HUES48 (cell line): ENCODE measurements around the gene RPS21.
A peak's percentile ranks its signal among the peaks of the same experiment; 100 is the strongest.

Experiments
- H3K27ac ChIP-seq: one replicate; pipeline ENCODE4 v1.7.0; 2013; ENCODE audit warnings: low read depth, low read length, inconsistent platforms
- H3K27me3 ChIP-seq: 2 replicates; pipeline ENCODE4 v1.6.1; 2013; ENCODE audit warnings: mild to moderate bottlenecking, low read length; ENCODE audit not compliant: control insufficient read depth, insufficient read depth
- H3K36me3 ChIP-seq: 2 replicates; pipeline ENCODE4 v1.6.1; 2013; ENCODE audit warnings: low read length; ENCODE audit not compliant: control insufficient read depth, insufficient read depth
- H3K4me1 ChIP-seq: 2 replicates; pipeline ENCODE4 v1.6.1; 2013; ENCODE audit warnings: mild to moderate bottlenecking, low read length; ENCODE audit not compliant: control insufficient read depth, insufficient read depth
- H3K4me3 ChIP-seq: 2 replicates; pipeline ENCODE4 v1.5.1; 2013; ENCODE audit warnings: mild to moderate bottlenecking, low read depth, low read length
- H3K9ac ChIP-seq: 2 replicates; pipeline ENCODE4 v1.6.1; 2013; ENCODE audit warnings: mild to moderate bottlenecking, low read depth, low read length, moderate library complexity
- H3K9me3 ChIP-seq: 2 replicates; pipeline ENCODE4 v1.6.1; 2013; ENCODE audit warnings: low read length; ENCODE audit not compliant: control insufficient read depth, insufficient read depth

The RPS21 gene

DNA sequence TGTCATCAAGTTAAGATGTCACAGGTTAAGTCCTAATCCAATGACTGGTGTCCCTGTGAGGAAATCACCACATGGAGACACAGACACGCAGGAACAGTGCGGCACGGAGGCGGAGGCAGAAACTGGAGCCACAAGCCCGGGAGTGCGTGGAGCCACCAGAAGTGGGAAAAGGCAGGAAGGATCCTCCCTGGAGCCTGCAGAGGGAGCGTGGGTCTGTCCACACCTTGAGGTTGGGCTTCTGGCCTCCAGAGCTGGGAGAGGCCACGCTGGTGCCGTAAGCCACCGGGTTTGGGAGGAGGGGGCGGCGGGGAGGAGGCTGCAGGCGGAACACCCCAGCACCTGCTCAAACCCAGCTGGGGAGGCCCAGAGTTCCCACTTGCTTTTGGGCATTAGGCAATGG, 16.4 kb downstream of the RPS21 start:
- H3K4me3 ChIP-seq, result no peak overlapping the region
- no peak overlapping the region for H3K9ac ChIP-seq
- peaks cover 6% of the 10 kb centered on the region; the same call in 1 of the 2 replicates for H3K4me1 ChIP-seq
- H3K36me3 ChIP-seq, result peaks cover 6% of the 10 kb centered on the region; the same call in 1 of the 2 replicates
- H3K27ac ChIP-seq, result no peak overlapping the region
- peaks cover 6% of the 10 kb centered on the region; the same call in 1 of the 2 replicates for H3K27me3 ChIP-seq
- no peaks in the 10 kb centered on the region for H3K9me3 ChIP-seq

- peaks cover 6% of the 10 kb centered on the region; the same call in 1 of the 2 replicates for H3K36me3 ChIP-seq
- no peak overlapping the region for H3K27ac ChIP-seq
- H3K9ac ChIP-seq, result no peak overlapping the region
- peaks cover 6% of the 10 kb centered on the region; the same call in 1 of the 2 replicates for H3K27me3 ChIP-seq
- H3K9me3 ChIP-seq, result no peaks in the 10 kb centered on the region
- peaks cover 6% of the 10 kb centered on the region; the same call in 1 of the 2 replicates for H3K4me1 ChIP-seq
- H3K4me3 ChIP-seq, result no peak overlapping the region
These were observed 17.3 kb downstream of the RPS21 start for GRCh38 chr20:62404112-62404665.

- Histone ChIP-seq H3K9ac (no peak overlapping the region), H3K4me3 (no peak overlapping the region), H3K9me3 (no peaks in the 10 kb centered on the region), H3K27ac (no peak overlapping the region), H3K36me3 (peaks cover 6% of the 10 kb centered on the region; the same call in 1 of the 2 replicates), H3K4me1 (peaks cover 6% of the 10 kb centered on the region; the same call in 1 of the 2 replicates), H3K27me3 (peaks cover 6% of the 10 kb centered on the region; the same call in 1 of the 2 replicates)
These were observed 17.8 kb downstream of the RPS21 start for GRCh38 chr20:62404761-62405107.

- H3K36me3 ChIP-seq, result peaks cover 6% of the 10 kb centered on the region; the same call in 1 of the 2 replicates
- no peak overlapping the region for H3K27ac ChIP-seq
- no peak overlapping the region for H3K4me3 ChIP-seq
- H3K27me3 ChIP-seq, result peaks cover 6% of the 10 kb centered on the region; the same call in 1 of the 2 replicates
- no peak overlapping the region for H3K9ac ChIP-seq
- H3K4me1 ChIP-seq, result peaks cover 6% of the 10 kb centered on the region; the same call in 1 of the 2 replicates
- no peaks in the 10 kb centered on the region for H3K9me3 ChIP-seq
These were observed 18.4 kb downstream of the RPS21 start for GRCh38 chr20:62405108-62405980.

DNA sequence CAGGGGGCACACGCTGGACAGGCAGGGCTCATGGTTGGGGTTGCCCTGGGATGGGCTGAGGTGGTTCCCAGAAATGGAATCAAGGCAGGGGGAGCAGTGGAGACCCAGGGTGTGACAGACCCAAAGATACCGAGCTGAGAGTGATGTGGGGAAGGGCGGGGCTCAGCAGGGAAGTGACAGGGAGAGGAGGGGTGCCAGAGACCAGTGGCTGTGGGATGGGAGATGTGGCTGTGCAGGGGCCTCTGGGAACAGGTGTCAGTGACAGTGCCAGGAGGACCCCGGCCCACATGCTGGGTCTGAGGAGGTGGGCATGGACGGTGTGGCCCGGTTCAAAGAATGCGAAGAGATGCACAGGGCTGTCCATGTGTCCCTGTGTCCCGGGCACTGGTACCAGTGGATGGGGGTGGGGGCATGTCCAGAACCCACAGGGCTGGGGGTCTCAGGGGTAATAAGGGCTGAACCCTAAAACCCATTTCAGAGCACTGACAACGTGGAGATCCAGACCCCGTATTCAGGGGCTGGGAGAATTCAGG, 19.1 kb downstream of the RPS21 start:
- no peaks in the 10 kb centered on the region for H3K9me3 ChIP-seq
- H3K36me3 ChIP-seq, result peaks cover 6% of the 10 kb centered on the region; the same call in 1 of the 2 replicates
- H3K4me3 ChIP-seq, result peak overlapping the region; percentile 69
- H3K9ac ChIP-seq, result no peak overlapping the region
- peaks cover 6% of the 10 kb centered on the region; the same call in 1 of the 2 replicates for H3K27me3 ChIP-seq
- no peak overlapping the region for H3K27ac ChIP-seq
- peaks cover 6% of the 10 kb centered on the region; the same call in 1 of the 2 replicates for H3K4me1 ChIP-seq

- H3K27ac ChIP-seq, result no peak overlapping the region
- peaks cover 6% of the 10 kb centered on the region; the same call in 1 of the 2 replicates for H3K27me3 ChIP-seq
- H3K4me1 ChIP-seq, result peaks cover 6% of the 10 kb centered on the region; the same call in 1 of the 2 replicates
- H3K9me3 ChIP-seq, result no peaks in the 10 kb centered on the region
- peak overlapping the region; percentile 69 for H3K4me3 ChIP-seq
- H3K9ac ChIP-seq, result no peak overlapping the region
- H3K36me3 ChIP-seq, result peaks cover 6% of the 10 kb centered on the region; the same call in 1 of the 2 replicates
These were observed 19.8 kb downstream of the RPS21 start for GRCh38 chr20:62406635-62407176.

- Histone ChIP-seq H3K27ac (no peak within 1 kb of the TSS), H3K9me3 (no peaks in the 10 kb centered on the region), H3K27me3 (peaks cover 6% of the 10 kb centered on the region; the same call in 1 of the 2 replicates), H3K4me3 (peak within 1 kb of the TSS; percentile 69), H3K9ac (peak within 1 kb of the TSS; percentile 56; the same call in 1 of the 2 replicates), H3K4me1 (peaks cover 6% of the 10 kb centered on the region; the same call in 1 of the 2 replicates), H3K36me3 (peaks cover 6% of the 10 kb centered on the region; the same call in 1 of the 2 replicates)
These were observed 20.5 kb downstream of the RPS21 start, which contains the start of gene CABLES2 for GRCh38 chr20:62407221-62407992. Gene CABLES2 (minus strand): TSS chr20:62407285. CDS start chr20:62407276, 9 bp downstream.

DNA sequence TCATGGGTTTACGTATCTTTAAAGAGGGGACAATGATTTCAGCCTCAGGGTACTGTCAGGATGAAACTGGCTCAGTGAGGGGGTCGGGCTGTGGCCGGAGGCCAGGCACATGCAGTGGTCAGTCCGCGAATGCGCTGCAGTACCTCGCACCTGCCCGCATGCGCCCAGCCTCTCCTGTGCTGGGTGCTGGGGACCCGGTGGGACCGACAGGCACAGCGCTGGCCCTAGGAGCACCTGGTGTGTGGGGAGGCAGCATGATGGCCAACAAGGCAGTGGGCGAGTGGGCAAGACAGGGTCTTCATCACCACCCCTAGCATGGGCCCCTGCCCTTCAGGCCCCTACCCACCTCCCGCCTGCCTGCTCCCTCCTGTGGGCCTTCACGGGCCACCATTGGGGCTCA, 21.2 kb downstream of the RPS21 start:
- no peaks in the 10 kb centered on the region for H3K9me3 ChIP-seq
- no peak overlapping the region for H3K4me3 ChIP-seq
- H3K9ac ChIP-seq, result no peak overlapping the region
- peaks cover 1% of the 10 kb centered on the region; the same call in 1 of the 2 replicates for H3K36me3 ChIP-seq
- H3K27me3 ChIP-seq, result peaks cover 6% of the 10 kb centered on the region; the same call in 1 of the 2 replicates
- H3K27ac ChIP-seq, result no peak overlapping the region
- H3K4me1 ChIP-seq, result peaks cover 6% of the 10 kb centered on the region; the same call in 1 of the 2 replicates

DNA sequence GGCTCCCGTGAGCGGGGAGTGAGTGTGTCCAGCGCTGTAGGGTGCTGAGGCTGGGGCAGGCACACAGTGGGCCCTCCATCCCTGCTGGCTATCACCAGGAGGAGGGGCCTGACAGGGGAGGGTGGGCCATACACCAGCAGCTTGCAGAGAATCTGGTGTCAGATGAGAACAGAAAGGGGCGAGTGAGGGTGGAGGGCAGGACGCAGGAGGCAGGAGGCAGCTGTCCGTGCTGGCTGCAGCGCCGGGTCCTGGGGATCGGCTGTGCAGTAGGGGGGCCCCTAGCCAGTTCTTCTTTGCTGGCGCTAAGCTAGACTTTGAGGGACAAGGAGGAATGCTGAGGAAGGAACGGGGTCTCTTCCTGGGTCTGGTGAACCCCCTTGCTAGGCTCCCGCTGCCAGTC, 21.7 kb downstream of the RPS21 start:
- Histone ChIP-seq H3K9ac (no peak overlapping the region), H3K9me3 (no peaks in the 10 kb centered on the region), H3K36me3 (no peaks in the 10 kb centered on the region), H3K27me3 (peaks cover 6% of the 10 kb centered on the region; the same call in 1 of the 2 replicates), H3K4me3 (no peak overlapping the region), H3K4me1 (peaks cover 6% of the 10 kb centered on the region; the same call in 1 of the 2 replicates), H3K27ac (no peak overlapping the region)
